K562 (cell line): ENCODE results near the gene KLHDC7B. TPM values are rescaled to one million over a fixed set of nuclear protein-coding genes. Genes with fewer than 3 reads are reported as not detected.

Experiments used
- ATAC-seq: fragments of 200-7000 bp; cut with Tn5 transposase; 3 replicates; pipeline ENCODE4 v1.9.1; 2020; ENCODE audit warnings: moderate library complexity
- BruUV-seq: library from RNA; stranded (reverse); fragments of 400-500 nt; replicated peaks from 2 replicates; lab custom pipeline; 2021; lab: Mats Ljungman, UMichigan
- CTCF ChIA-PET: fragments of 300-600 bp; formaldehyde crosslinking; extraction: SDS; loops from one replicate; lab custom pipeline; 2021; ENCODE audit warnings: low intra/inter-chr PET ratio; lab: Yijun Ruan, JAX
- POLR2A ChIA-PET: fragments of 300-600, 350-650 bp; sonication (Branson Sonifier 250); formaldehyde crosslinking; extraction: SDS; loops from one replicate; lab custom pipeline; 2021; ENCODE audit warnings: antibody characterized with exemption, inconsistent platforms; lab: Yijun Ruan, JAX
- DNase-seq, 4 experiments: peaks; one replicate each; pipeline versions ENCODE4 v3.0.0 to v3.0.0-alpha.2; 2011 to 2018; ENCODE audit warnings: low spot score in 3 of 4, mixed read lengths in 3 of 4; ENCODE audit errors: extremely low read depth in 1 of 4
- FAIRE-seq: peaks from 2 replicates; lab custom pipeline; 2011; peaks lifted over from hg19 to GRCh38; lab: Jason Lieb, UNC
- H2AFZ ChIP-seq: 2 replicates; pipeline ENCODE4 v1.6.0; 2011; ENCODE audit warnings: low read depth, low read length, control low read depth, inconsistent platforms
- H3K27ac ChIP-seq: fragments of 200-600 bp; 3 replicates; pipeline ENCODE4 v1.8.0; 2011; ENCODE audit warnings: low read depth, mild to moderate bottlenecking, control low read depth, inconsistent platforms, low read length, moderate library complexity, mixed read lengths; ENCODE audit errors: extremely low read depth
- H3K27me3 ChIP-seq, 2 experiments: fragments of 300-600 bp in 1 of 2; 2 replicates in 1 of 2; 3 replicates in 1 of 2; pipeline versions ENCODE4 v1.6.0 to v1.8.0; 2011; ENCODE audit warnings: inconsistent platforms in 2 of 2, low read length in 2 of 2, mild to moderate bottlenecking in 1 of 2, mixed read lengths in 1 of 2, moderate library complexity in 1 of 2; ENCODE audit not compliant: control insufficient read depth in 2 of 2, insufficient read depth in 2 of 2
- H3K36me3 ChIP-seq: fragments of 300-600 bp; 3 replicates; pipeline ENCODE4 v1.8.0; 2011; ENCODE audit warnings: mild to moderate bottlenecking, low read length, inconsistent platforms; ENCODE audit not compliant: control insufficient read depth, insufficient read depth
- H3K4me1 ChIP-seq, 2 experiments: fragments of 200-600 bp in 1 of 2; replicated peaks in 1 of 2; 2 replicates in 1 of 2; 3 replicates in 1 of 2; pipeline versions ENCODE4 v1.5.1 to v1.8.0; 2011; ENCODE audit warnings: inconsistent platforms in 2 of 2, low read length in 2 of 2, mild to moderate bottlenecking in 1 of 2, mixed read lengths in 1 of 2, moderate library complexity in 1 of 2; ENCODE audit not compliant: control insufficient read depth in 2 of 2, insufficient read depth in 2 of 2
- H3K4me2 ChIP-seq: 2 replicates; pipeline ENCODE4 v1.6.1; 2011; ENCODE audit warnings: low read length, control low read depth, inconsistent platforms, mixed read lengths; ENCODE audit not compliant: insufficient read depth
- H3K4me3 ChIP-seq: fragments of 200-600 bp; sonication (generic), shearing (Covaris generic); 2 replicates; pipeline ENCODE4 v1.5.1; 2016; ENCODE audit warnings: control low read depth, inconsistent platforms
- H3K79me2 ChIP-seq: fragments of 200-600 bp; 3 replicates; pipeline ENCODE4 v1.8.0; 2011; ENCODE audit warnings: low read length, inconsistent platforms; ENCODE audit not compliant: control insufficient read depth, insufficient read depth
- H3K9ac ChIP-seq, 2 experiments: 2 replicates each; pipeline versions ENCODE4 v1.6.0 to v1.6.1; 2011; ENCODE audit warnings: low read depth in 2 of 2, low read length in 2 of 2, control low read depth in 1 of 2, inconsistent platforms in 1 of 2, mild to moderate bottlenecking in 1 of 2, mixed read lengths in 1 of 2; ENCODE audit not compliant: insufficient read depth in 1 of 2
- H3K9me1 ChIP-seq: one replicate; pipeline ENCODE4 v1.6.0; 2011; ENCODE audit warnings: inconsistent platforms, mild to moderate bottlenecking, low read length, moderate library complexity; ENCODE audit not compliant: control insufficient read depth, insufficient read depth
- H3K9me3 ChIP-seq: replicated peaks from 2 replicates; pipeline ENCODE4 v1.5.1; 2011; ENCODE audit warnings: low read depth, low read length, inconsistent platforms; ENCODE audit not compliant: control insufficient read depth, insufficient read depth
- H4K20me1 ChIP-seq: replicated peaks from 2 replicates; pipeline ENCODE4 v1.6.1; 2011; ENCODE audit warnings: low read length, inconsistent platforms, mixed read lengths; ENCODE audit not compliant: control insufficient read depth, insufficient read depth
- BCOR ChIP-seq: fragments of 450-650 bp; IDR thresholded peaks from 2 replicates; pipeline ENCODE4 v1.6.1; 2016
- BRD4 ChIP-seq: fragments of 200-600 bp; sonication (generic); IDR thresholded peaks from 2 replicates; pipeline ENCODE4 v1.6.1; 2017; ENCODE audit warnings: inconsistent platforms
- FOSL1 ChIP-seq: fragments of 200-800 bp; sonication (Bioruptor generic); conservative IDR thresholded peaks from 2 replicates; pipeline ENCODE4 v1.6.1; 2016; ENCODE audit warnings: missing genetic modification characterization, missing compliant biosample characterization
- HLTF ChIP-seq: fragments of 450-650 bp; IDR thresholded peaks from 2 replicates; pipeline ENCODE4 v1.6.1; 2016
- KDM4B ChIP-seq, 2 experiments: fragments of 450-650 bp in 1 of 2; sonication (generic) in 1 of 2; IDR thresholded peaks; 2 replicates each; pipeline ENCODE4 v1.6.1; 2016 to 2017; ENCODE audit warnings: borderline replicate concordance in 2 of 2, antibody characterized with exemption in 1 of 2, low read depth in 1 of 2, mild to moderate bottlenecking in 1 of 2
- KLF10 ChIP-seq: fragments of 250-450 bp; sonication (Bioruptor Pico); IDR thresholded peaks from 2 replicates; pipeline ENCODE4 v1.6.1; 2021; ENCODE audit warnings: matching md5 sums
- LARP7 ChIP-seq: fragments of 450-650 bp; IDR thresholded peaks from 2 replicates; pipeline ENCODE4 v1.6.1; 2016
- SMARCC2 ChIP-seq: fragments of 450-650 bp; IDR thresholded peaks from 2 replicates; pipeline ENCODE4 v1.6.1; 2017; ENCODE audit warnings: antibody characterized with exemption, moderate library complexity, mild to moderate bottlenecking, low read depth
- TAF1 ChIP-seq: IDR thresholded peaks from 2 replicates; pipeline ENCODE4 v1.6.1; 2011; ENCODE audit warnings: mild to moderate bottlenecking, low read length, moderate library complexity; ENCODE audit not compliant: insufficient read depth, control insufficient read depth, severe bottlenecking; ENCODE audit errors: extremely low read depth
- THRA ChIP-seq: fragments of 450-650 bp; IDR thresholded peaks from 2 replicates; pipeline ENCODE4 v1.6.1; 2017; ENCODE audit warnings: mild to moderate bottlenecking, moderate library complexity
- ZFPM2 ChIP-seq: fragments of 250-450 bp; sonication (Bioruptor Pico); IDR thresholded peaks from 2 replicates; pipeline ENCODE4 v1.5.1; 2022; ENCODE audit warnings: mild to moderate bottlenecking
- ZNF146 ChIP-seq: IDR thresholded peaks from one replicate; pipeline ENCODE4 v1.6.1; 2018; ENCODE audit warnings: missing compliant biosample characterization; ENCODE audit not compliant: unreplicated experiment
- ZNF23 ChIP-seq: fragments of 250-450 bp; sonication (Bioruptor Pico); IDR thresholded peaks from 2 replicates; pipeline ENCODE4 v1.4.0; 2020; ENCODE audit warnings: mild to moderate bottlenecking
- ZNF639 ChIP-seq, 2 experiments: fragments of 200-800 bp in 1 of 2; sonication (Bioruptor generic) in 1 of 2; sonication (generic) in 1 of 2; formaldehyde crosslinking in 1 of 2; IDR thresholded peaks in 1 of 2; conservative IDR thresholded peaks in 1 of 2; 2 replicates each; pipeline versions ENCODE4 v1.5.0 to v1.6.1; 2016 to 2020; ENCODE audit warnings: missing compliant biosample characterization in 1 of 2, missing genetic modification characterization in 1 of 2, missing genetic modification reagents in 1 of 2
- ZNF764 ChIP-seq: fragments of 250-450 bp; sonication (Bioruptor Pico); IDR thresholded peaks from 2 replicates; pipeline ENCODE4 v1.4.0; 2020; ENCODE audit warnings: low read depth, mild to moderate bottlenecking, moderate library complexity
- ZNF778 ChIP-seq: fragments of 450-650 bp; formaldehyde crosslinking; IDR thresholded peaks from 2 replicates; pipeline ENCODE4 v1.4.0; 2020; ENCODE audit warnings: mild to moderate bottlenecking, moderate library complexity
- WGBS: fragments of 100-300 bp; shearing (Covaris generic); methylation state at CpG from one replicate; pipeline ENCODE4 v1.1.6; 2016; ENCODE audit warnings: low coverage, mixed read lengths; ENCODE audit not compliant: insufficient coverage; ENCODE audit errors: missing lambda C conversion rate; 5-methylcytosine and 5-hydroxymethylcytosine counted together
- in situ Hi-C: fragments of 300-500 bp; cut with MboI; formaldehyde crosslinking; loops from 4 replicates; pipeline ENCODE4 v1.15.0; 2018; ENCODE audit warnings: inconsistent platforms, mixed read lengths
- intact Hi-C: fragments of 100-400 bp; cut with micrococcal nuclease; formaldehyde crosslinking; loops from 2 replicates; pipeline ENCODE4 v1.14.2; 2022
- polyA plus RNA-seq, 8 experiments: library from polyadenylated mRNA; depleted of rRNA in 4 of 8; stranded (reverse) in 5 of 8; unstranded in 3 of 8; fragments of >200 nt; fragmentation: Nextera tagmentation in 2 of 8; fragmentation: Illumina TruSeq in 1 of 8; extraction: Ambion mirVana in 2 of 8; extraction: Trizol in 1 of 8; gene quantifications; 2 replicates each; pipeline versions ENCODE4 v1.2.1 to v1.2.3, GENCODE V29; 2011 to 2014; ENCODE audit warnings: inconsistent platforms in 1 of 8, missing spikeins in 1 of 8
- total RNA-seq, 7 experiments: library from RNA; depleted of rRNA in 6 of 7; stranded (reverse); fragments of >200 nt in 6 of 7; fragmentation: Illumina TruSeq in 2 of 7; extraction: Trizol in 2 of 7; gene quantifications; 2 replicates each; pipeline versions ENCODE4 v1.2.1 to v1.2.3, GENCODE V29; 2011 to 2021; ENCODE audit warnings: low replicate concordance in 1 of 7
- TF ChIP-seq, protein P1 (sequence below): fragments of 250-450 bp; sonication (Bioruptor Pico); IDR thresholded peaks from 2 replicates; pipeline ENCODE4 v1.5.1; 2021; ENCODE audit warnings: mild to moderate bottlenecking

Gene KLHDC7B
- total and polyA plus RNA-seq, 9 of the 15 experiments (the other 6 are each of a cell fraction or from before 2014, with no cell fraction given) = 0.04 to 0.22 (median 0.05) TPM; not detected in 4

- in situ Hi-C loops (loop anchor here (5.0 kb wide), 1 partner anchor 45 kb away; no protein-coding TSS in a partner anchor), intact Hi-C loops (no loop called here)
- H3K9me3 ChIP-seq = no peaks in the 10 kb centered on the region
- ATAC-seq = no peak
- no peak overlapping the region for H2AFZ ChIP-seq
- H3K27ac ChIP-seq = no peak overlapping the region
- WGBS = 91% methylated on average over 8 of the region's 15 CpGs
- H3K36me3 ChIP-seq = peaks cover 64% of the 10 kb centered on the region; the same call in 1 of the 3 replicates
- H3K79me2 ChIP-seq = peaks cover 34% of the 10 kb centered on the region
- H3K27me3 ChIP-seq = no peaks in the 10 kb centered on the region
- peaks cover 12% of the 10 kb centered on the region; the same call in 1 of the 2 replicates for H4K20me1 ChIP-seq
- no peak overlapping the region for H3K4me3 ChIP-seq
- H3K9ac ChIP-seq = peak overlapping the region in 1 of 2 experiments; percentile 9; a peak in 1 of 4 replicates
- CTCF ChIA-PET = no interaction called here
- FAIRE-seq = no peak
- no TSS peak for BruUV-seq
- H3K9me1 ChIP-seq = no peaks in the 10 kb centered on the region
- H3K4me2 ChIP-seq = no peak overlapping the region
- TF ChIP-seq, protein P1, sequence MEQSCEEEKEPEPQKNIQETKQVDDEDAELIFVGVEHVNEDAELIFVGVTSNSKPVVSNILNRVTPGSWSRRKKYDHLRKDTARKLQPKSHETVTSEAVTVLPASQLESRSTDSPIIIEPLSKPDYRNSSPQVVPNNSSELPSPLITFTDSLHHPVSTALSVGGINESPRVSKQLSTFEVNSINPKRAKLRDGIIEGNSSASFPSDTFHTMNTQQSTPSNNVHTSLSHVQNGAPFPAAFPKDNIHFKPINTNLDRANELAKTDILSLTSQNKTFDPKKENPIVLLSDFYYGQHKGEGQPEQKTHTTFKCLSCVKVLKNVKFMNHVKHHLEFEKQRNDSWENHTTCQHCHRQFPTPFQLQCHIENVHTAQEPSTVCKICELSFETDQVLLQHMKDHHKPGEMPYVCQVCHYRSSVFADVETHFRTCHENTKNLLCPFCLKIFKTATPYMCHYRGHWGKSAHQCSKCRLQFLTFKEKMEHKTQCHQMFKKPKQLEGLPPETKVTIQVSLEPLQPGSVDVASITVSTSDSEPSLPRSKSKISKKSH (CRISPR knock-in tag) = no peak
- TF ChIP-seq ZNF23 (CRISPR knock-in tag) (no peak), KDM4B (IDR thresholded peaks at IDR 0.05; ENCODE audit: borderline replicate concordance in 2 of 2, low read depth in 1 of 2) (no peak), ZFPM2 (CRISPR knock-in tag) (no peak), BRD4 (no peak), ZNF764 (CRISPR knock-in tag) (no peak), FOSL1 (tag) (no peak), TAF1 (no peak), THRA (no peak), HLTF (no peak), ZNF146 (CRISPR knock-in tag) (no peak), ZNF639 (CRISPR knock-in tag; conservative IDR thresholded peaks at IDR 0.05 in 1 of 2, IDR thresholded peaks at IDR 0.05 in 1 of 2) (no peak), KLF10 (CRISPR knock-in tag) (no peak), LARP7 (no peak), BCOR (no peak), ZNF778 (CRISPR knock-in tag) (no peak), SMARCC2 (no peak)
- TF ChIP-seq, all 486 proteins: peak for 0
- POLR2A ChIA-PET = interaction anchor here (0.5 to 5.3 kb wide), 9 partner anchors 8 to 331 kb away, joined by 3 to 65 read pairs (median 4); partner anchors contain the start of genes LMF2, NCAPH2 and SYCE3
- DNase-seq = no peak
- H3K4me1 ChIP-seq = peaks cover 8 to 46% of the 10 kb centered on the region in 2 experiments; a peak in 4 of 5 replicates
Observed at GRCh38 chr22:50522208-50522805, 23.4 kb upstream of the KLHDC7B start.
